Measurements from ENCODE around the gene WNT3A.

DNA sequence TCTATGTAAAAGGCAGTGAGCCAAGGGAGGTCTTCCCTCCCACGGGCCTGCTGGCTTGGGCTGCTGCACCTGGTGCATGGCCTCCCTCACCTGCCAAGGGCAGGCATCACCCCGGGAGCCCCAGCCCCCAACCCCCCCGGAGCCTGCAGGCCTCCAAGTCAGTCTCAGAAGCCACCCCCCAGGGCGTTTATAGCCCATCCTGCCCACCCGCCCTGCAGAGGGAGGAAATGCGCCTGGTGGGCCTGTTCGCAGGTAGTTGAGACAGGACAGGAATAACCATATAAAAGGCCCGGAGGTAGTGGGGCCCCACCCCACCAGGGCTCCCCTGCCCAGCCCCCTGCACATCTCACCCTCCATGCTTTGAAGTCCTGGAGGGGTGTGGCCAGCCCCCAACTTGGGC lies 57.5 kb downstream of the WNT3A start:
- TF ChIP-seq KLF8 (tag by site-specific recombination; IDR thresholded peaks at IDR 0.05) = no peak
- no peak for TF ChIP-seq ZNF629 (tag by site-specific recombination; IDR thresholded peaks at IDR 0.05)
- TF ChIP-seq, protein P1, sequence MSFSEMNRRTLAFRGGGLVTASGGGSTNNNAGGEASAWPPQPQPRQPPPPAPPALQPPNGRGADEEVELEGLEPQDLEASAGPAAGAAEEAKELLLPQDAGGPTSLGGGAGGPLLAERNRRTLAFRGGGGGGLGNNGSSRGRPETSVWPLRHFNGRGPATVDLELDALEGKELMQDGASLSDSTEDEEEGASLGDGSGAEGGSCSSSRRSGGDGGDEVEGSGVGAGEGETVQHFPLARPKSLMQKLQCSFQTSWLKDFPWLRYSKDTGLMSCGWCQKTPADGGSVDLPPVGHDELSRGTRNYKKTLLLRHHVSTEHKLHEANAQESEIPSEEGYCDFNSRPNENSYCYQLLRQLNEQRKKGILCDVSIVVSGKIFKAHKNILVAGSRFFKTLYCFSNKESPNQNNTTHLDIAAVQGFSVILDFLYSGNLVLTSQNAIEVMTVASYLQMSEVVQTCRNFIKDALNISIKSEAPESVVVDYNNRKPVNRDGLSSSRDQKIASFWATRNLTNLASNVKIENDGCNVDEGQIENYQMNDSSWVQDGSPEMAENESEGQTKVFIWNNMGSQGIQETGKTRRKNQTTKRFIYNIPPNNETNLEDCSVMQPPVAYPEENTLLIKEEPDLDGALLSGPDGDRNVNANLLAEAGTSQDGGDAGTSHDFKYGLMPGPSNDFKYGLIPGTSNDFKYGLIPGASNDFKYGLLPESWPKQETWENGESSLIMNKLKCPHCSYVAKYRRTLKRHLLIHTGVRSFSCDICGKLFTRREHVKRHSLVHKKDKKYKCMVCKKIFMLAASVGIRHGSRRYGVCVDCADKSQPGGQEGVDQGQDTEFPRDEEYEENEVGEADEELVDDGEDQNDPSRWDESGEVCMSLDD (tag by site-specific recombination; IDR thresholded peaks at IDR 0.05) = no peak
- TF ChIP-seq, protein P2, sequence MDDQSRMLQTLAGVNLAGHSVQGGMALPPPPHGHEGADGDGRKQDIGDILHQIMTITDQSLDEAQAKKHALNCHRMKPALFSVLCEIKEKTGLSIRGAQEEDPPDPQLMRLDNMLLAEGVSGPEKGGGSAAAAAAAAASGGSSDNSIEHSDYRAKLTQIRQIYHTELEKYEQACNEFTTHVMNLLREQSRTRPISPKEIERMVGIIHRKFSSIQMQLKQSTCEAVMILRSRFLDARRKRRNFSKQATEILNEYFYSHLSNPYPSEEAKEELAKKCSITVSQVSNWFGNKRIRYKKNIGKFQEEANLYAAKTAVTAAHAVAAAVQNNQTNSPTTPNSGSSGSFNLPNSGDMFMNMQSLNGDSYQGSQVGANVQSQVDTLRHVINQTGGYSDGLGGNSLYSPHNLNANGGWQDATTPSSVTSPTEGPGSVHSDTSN (CRISPR knock-in tag; IDR thresholded peaks at IDR 0.05) = no peak
- no peak for TF ChIP-seq ZNF121 (tag by site-specific recombination; IDR thresholded peaks at IDR 0.05)
- TF ChIP-seq ZNF785 (tag by site-specific recombination; IDR thresholded peaks at IDR 0.05) = no peak
- TF ChIP-seq, protein P3, sequence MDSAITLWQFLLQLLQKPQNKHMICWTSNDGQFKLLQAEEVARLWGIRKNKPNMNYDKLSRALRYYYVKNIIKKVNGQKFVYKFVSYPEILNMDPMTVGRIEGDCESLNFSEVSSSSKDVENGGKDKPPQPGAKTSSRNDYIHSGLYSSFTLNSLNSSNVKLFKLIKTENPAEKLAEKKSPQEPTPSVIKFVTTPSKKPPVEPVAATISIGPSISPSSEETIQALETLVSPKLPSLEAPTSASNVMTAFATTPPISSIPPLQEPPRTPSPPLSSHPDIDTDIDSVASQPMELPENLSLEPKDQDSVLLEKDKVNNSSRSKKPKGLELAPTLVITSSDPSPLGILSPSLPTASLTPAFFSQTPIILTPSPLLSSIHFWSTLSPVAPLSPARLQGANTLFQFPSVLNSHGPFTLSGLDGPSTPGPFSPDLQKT (IDR thresholded peaks at IDR 0.05; ENCODE audit: borderline replicate concordance, low read depth, low read length) = no peak
- TF ChIP-seq ZSCAN16 (tag by site-specific recombination; IDR thresholded peaks at IDR 0.05) = no peak
- TF ChIP-seq ZNF48 (tag by site-specific recombination; IDR thresholded peaks at IDR 0.05) = no peak
- no peak for TF ChIP-seq ZNF416 (tag by site-specific recombination; IDR thresholded peaks at IDR 0.05)
- TF ChIP-seq, protein P4, sequence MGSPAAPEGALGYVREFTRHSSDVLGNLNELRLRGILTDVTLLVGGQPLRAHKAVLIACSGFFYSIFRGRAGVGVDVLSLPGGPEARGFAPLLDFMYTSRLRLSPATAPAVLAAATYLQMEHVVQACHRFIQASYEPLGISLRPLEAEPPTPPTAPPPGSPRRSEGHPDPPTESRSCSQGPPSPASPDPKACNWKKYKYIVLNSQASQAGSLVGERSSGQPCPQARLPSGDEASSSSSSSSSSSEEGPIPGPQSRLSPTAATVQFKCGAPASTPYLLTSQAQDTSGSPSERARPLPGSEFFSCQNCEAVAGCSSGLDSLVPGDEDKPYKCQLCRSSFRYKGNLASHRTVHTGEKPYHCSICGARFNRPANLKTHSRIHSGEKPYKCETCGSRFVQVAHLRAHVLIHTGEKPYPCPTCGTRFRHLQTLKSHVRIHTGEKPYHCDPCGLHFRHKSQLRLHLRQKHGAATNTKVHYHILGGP (tag by site-specific recombination; IDR thresholded peaks at IDR 0.05) = no peak
- TF ChIP-seq, protein P5, sequence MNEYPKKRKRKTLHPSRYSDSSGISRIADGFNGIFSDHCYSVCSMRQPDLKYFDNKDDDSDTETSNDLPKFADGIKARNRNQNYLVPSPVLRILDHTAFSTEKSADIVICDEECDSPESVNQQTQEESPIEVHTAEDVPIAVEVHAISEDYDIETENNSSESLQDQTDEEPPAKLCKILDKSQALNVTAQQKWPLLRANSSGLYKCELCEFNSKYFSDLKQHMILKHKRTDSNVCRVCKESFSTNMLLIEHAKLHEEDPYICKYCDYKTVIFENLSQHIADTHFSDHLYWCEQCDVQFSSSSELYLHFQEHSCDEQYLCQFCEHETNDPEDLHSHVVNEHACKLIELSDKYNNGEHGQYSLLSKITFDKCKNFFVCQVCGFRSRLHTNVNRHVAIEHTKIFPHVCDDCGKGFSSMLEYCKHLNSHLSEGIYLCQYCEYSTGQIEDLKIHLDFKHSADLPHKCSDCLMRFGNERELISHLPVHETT (tag by site-specific recombination; IDR thresholded peaks at IDR 0.05) = no peak
- no peak for TF ChIP-seq ZNF214 (tag by site-specific recombination; IDR thresholded peaks at IDR 0.05; ENCODE audit: borderline replicate concordance)
- TF ChIP-seq, protein P6, sequence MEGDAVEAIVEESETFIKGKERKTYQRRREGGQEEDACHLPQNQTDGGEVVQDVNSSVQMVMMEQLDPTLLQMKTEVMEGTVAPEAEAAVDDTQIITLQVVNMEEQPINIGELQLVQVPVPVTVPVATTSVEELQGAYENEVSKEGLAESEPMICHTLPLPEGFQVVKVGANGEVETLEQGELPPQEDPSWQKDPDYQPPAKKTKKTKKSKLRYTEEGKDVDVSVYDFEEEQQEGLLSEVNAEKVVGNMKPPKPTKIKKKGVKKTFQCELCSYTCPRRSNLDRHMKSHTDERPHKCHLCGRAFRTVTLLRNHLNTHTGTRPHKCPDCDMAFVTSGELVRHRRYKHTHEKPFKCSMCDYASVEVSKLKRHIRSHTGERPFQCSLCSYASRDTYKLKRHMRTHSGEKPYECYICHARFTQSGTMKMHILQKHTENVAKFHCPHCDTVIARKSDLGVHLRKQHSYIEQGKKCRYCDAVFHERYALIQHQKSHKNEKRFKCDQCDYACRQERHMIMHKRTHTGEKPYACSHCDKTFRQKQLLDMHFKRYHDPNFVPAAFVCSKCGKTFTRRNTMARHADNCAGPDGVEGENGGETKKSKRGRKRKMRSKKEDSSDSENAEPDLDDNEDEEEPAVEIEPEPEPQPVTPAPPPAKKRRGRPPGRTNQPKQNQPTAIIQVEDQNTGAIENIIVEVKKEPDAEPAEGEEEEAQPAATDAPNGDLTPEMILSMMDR (tag by site-specific recombination; IDR thresholded peaks at IDR 0.05) = no peak
